ENCODE results near the gene CYP4F8.
"Not testable (repeated sequence)": the region's sequence is repeated elsewhere in the genome, so short reads cannot be mapped to it uniquely, and the experiment has no call there.

Gene CYP4F8, protein sequence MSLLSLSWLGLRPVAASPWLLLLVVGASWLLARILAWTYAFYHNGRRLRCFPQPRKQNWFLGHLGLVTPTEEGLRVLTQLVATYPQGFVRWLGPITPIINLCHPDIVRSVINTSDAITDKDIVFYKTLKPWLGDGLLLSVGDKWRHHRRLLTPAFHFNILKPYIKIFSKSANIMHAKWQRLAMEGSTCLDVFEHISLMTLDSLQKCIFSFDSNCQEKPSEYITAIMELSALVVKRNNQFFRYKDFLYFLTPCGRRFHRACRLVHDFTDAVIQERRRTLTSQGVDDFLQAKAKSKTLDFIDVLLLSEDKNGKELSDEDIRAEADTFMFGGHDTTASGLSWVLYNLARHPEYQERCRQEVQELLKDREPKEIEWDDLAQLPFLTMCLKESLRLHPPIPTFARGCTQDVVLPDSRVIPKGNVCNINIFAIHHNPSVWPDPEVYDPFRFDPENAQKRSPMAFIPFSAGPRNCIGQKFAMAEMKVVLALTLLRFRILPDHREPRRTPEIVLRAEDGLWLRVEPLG

DNA sequence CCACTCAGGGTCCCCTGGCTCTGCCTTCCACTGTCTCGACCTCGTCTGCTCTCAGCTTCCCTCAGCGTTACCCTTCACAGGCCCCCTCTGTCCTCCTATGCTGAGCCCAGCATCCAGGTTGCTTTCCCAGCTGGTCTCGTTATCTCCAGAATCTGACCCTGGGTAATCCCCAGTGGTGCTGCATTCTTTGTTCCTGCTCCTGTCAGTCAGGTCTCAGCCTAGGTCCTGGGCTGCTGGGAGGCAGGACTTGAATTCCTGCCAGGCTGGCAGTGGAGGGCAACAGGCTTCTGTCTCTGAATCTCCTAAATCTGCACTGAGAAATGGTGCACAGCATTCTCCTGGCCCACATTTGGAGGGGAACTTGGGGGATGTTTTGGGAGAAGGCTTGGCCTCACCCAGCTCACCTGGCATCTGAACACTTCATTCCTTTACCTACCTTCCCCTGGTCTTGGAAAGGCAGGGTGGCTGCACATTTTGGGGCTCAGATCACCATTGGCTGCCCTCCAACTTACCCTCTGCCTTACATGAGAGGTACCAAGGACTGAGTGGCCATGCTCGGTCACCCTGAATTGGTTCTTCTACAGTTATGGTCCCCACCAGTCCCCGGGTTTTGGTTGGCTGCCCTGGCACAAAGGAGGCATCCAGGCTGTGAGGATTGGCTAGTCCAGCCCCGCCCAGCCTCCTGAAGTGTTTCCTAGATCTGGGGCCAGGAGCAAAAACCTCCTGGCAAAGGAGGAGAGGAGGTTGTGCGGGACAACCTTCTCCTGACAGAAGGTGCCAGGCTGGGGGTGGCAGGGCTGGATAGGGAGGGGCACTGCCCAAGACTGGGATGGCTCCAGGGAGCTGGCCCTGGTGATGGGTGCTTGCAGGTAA lies at the start of gene CYP4F8:
Gene CYP4F8, plus strand, starts transcription at position 712 of the 873 bp plus-strand sequence. CDS start 399 bp downstream, outside the sequence.
- no peak for DNase-seq (ENCODE audit: low read depth)

DNA sequence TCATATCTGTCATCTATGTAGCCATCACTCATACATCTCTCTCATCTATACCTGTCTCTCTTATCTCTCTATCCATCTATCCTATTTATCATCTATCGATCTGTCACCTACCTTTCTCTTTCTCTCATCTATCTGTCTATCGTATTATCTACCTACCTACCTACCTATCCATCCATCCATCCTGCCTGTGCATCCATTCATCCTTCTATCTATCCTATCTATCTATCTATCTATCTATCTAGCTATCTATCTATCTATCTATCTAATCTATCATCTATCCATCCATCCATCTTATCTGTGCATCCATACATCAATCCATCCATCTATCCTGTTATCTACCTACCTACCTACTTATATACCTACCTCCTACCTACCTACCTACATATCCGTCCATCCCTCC lies 44.6 kb upstream of the CYP4F8 start:
- no peak for DNase-seq (ENCODE audit: low read depth)

DNA sequence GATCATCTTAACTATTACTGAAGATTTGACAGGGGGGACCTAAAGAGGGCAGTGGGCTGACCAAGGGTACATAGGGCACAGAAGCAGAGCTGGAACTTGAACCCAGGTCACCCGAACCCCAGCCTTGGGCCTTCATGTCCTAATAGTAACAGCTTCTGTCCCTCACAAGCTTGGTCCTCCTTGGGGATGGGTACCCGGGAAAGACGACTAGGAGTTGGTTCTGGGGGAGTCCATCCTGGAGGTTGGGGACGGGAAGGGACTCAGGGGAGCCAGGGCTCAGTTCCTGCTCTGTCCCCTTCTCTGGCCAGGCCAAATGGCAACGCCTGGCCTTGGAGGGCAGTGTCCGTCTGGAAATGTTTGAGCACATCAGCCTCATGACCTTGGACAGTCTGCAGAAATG lies 39.6 kb upstream of the CYP4F8 start:
- no peak for DNase-seq (ENCODE audit: low read depth)

DNA sequence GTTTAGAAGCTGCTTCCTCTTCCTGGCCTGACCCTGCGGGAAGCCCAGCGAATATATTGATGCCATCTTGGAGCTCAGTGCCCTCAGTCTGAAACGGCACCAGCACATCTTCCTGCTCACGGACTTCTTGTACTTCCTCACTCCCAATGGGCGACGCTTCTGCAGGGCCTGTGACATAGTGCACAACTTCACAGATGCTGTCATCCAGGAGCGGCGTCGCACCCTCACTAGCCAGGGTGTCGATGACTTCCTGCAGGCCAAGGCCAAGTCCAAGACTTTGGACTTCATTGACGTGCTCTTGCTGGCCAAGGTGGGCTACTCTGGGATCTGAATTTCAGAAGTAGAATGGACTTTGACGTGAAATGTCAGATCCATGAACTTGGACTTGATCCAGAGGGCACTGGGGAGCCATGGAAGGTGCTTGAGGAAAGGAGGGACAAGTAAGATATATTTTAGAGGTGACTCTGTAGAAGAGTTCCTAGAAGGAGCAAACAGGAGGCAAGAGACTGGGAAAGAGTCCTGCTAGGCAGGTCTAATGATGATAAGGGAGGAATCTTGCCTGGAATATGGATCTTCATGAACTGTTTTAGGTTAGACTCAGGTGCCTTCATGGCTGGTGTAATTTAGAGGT lies 38.4 kb upstream of the CYP4F8 start:
- DNase-seq (ENCODE audit: low read depth): no peak

DNA sequence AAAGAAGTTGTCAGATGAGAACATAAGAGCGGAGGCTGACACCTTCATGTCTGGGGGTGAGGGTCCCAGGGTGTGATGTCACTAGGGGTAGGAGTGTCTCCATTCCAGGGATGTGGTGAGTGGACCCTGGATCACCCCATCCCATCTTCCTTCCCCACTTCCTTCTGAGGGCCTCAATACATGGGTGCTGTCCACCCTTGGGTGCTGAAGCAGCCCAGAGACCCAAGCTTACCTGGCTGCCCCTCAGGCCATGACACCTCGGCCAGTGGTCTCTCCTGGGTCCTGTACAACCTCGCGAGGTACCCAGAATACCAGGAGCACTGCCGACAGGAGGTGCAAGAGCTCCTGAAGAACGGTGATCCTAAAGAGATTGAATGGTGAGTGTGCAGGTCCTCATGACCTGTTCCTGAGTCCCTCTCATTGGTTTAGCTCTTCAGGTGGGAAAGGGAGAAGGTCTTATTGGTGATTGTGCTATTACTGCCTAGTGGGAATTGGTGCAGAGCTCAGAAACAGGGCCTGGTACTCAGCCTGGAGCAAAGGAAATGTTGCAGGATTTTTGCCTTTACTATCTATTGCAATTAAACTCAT lies 37.7 kb upstream of the CYP4F8 start:
- DNase-seq (ENCODE audit: low read depth): no peak

DNA sequence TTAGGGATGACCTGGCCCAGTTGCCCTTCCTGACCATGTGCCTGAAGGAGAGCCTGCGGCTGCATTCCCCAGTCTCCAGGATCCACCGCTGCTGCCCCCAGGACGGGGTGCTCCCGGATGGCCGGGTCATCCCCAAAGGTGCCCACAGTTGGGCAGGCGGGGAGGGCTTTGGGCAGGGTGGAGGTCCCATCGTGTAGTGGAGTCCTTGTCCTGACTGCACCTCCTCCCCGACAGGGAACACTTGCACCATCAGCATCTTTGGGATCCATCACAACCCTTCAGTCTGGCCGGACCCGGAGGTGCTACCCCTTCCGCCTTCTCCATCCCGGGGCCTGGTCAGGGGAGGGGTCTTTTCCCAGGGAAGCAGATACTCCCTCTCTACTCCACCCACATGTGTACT lies 31.7 kb upstream of the CYP4F8 start:
- no peak for DNase-seq (ENCODE audit: low read depth)

DNA sequence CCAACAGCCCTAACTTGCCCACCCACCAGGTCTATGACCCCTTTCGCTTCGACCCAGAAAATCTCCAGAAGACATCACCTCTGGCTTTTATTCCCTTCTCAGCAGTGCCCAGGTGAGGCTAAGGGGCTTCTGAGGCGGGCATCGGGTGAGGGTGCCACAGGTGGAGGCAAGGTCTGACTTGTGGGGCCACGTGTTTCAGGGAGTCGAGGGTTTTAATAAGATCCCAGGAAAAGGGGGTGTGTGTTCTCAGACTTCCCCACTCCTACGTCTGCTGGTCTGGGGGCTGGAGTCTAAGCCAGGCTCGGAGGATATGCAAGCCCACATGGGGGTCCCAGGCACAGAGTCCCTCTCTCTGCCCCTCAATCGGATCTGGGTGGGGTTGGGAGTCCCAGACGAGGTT lies 30.9 kb upstream of the CYP4F8 start:
- DNase-seq (ENCODE audit: low read depth): no peak

DNA sequence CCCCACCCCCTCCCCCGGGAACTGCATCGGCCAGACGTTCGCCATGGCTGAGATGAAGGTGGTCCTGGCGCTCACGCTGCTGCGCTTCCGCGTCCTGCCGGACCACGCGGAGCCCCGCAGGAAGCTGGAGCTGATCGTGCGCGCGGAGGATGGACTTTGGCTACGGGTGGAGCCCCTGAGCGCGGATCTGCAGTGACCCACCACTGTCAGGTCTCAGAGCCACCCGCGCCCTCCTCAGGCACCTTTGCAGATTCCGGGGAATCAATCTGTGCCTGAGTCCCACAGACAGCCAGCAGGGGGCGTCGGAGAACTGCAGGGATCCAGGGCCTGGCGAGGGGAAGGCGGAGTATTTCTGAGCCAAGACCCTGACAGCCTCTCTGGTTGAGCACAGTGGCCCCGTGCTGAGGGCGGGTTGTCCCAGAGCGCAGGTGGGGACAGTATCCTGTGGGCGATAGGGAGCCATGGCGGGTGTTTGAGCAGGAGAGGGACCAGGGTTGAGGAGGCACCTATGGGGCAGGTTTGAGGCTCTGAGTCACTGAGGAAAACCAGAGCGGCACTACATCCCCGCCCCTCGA lies 30.4 kb upstream of the CYP4F8 start:
- DNase-seq (ENCODE audit: low read depth): peak; percentile 56

DNA sequence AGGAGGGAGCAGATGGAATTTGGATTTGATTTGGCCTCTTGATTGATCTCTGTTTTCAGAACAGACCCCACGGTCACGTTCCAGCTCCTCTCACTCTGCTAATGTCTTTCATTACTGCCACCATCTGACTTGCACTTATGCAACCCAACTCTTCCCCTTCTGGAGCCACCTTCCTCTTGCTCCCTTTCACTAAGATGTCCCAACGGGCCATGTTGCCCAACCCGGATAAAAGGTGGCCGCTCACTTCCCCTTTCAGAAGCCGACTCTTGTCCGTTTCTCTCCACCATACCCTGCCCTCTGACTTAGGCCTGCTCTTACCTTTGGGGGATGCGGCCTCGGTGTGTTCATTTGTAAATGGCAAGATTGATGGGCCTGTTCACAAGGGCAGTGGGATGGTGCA lies 27.4 kb upstream of the CYP4F8 start:
- DNase-seq (ENCODE audit: low read depth): no peak

DNA sequence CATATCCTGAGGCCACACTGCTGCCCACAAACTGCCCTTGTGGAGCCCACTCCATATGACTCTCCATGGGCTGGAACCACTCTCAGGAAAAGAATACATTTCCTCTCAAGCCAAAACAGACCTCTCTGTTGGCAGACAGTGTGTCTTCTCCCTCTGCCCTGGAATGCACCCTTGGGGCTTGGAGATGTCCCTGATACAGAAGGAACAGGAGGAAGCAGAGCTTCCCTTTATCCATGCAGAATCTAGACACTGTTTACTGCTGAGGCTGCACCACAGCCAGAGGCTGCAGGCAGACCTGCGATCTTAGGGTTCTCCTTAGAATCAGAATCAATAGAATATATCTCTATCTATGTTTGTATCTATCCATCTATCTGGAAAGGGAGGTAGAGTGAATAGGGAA lies 26.8 kb upstream of the CYP4F8 start:
- DNase-seq (ENCODE audit: low read depth): no peak

DNA sequence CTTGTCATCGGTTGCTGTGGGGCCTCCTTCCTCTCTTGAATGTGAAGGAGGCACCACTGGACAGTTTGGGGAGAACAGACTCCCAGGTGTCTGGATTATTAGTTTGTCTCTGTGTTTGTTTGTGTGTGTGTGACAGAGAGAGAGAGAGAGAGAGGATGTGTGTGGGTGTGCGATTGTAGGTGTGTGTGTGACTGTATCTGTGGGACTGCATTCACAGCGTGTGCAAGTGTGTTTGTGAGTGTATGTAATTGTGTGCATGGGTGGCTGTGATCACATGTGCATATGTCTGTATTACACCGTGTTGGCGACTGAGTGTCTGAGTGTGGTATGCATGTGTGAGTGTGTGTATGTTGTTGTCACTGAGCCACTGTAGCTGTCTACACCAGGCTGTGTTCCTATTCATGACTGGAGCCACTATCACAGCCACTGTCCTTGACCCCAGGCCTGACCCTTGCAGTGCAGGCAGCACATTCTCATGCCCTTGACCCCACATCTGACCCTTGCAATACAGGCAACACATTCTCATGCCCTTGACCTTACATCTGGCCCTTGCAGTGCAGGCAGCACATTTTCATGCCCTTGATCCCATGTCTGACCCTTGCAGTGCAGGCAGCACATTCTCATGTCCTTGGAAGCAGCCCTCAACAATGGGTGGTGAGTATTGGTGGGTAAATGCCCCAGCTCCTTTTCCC lies 25.1 kb upstream of the CYP4F8 start:
- DNase-seq (ENCODE audit: low read depth): no peak

DNA sequence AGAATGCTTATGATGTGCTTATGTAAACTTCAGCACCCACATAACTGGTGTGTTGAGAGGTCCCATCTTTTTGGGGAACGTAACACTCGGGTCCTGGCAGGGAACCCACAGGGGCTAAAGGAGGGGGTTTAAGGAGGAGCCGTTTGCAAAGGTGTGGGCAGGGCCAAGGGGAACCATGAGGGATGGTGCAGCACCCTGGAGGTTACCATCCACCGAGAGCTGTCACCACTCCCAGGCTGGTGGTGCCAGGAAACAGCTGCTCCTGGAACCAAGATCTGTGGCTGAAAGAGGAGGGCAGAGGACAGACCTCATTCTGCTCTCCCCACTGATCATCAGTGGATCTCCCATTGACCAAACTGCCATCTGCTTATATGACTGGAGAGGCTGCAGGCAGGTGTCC lies 23.2 kb upstream of the CYP4F8 start:
- no peak for DNase-seq (ENCODE audit: low read depth)

DNA sequence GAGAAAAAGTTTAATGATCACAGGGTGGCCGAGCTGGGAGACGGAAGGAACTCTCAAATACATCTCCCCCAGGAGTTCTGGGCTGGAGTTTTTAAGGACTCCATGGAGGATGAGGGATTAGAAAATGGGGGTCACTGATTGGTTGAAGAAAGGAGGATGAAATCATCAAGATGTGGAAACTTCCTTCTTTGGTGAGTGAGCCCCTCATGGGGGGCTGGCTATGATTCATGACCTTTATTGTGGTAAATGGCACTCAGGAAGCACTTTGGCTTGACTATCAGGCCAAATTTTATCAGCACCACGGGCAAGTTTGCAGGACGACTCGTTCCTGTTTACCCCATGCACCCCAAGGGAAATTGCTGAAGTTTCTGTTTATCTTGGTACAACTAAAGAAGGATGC lies 22.5 kb upstream of the CYP4F8 start:
- not testable (repeated sequence) for DNase-seq (ENCODE audit: low read depth)

DNA sequence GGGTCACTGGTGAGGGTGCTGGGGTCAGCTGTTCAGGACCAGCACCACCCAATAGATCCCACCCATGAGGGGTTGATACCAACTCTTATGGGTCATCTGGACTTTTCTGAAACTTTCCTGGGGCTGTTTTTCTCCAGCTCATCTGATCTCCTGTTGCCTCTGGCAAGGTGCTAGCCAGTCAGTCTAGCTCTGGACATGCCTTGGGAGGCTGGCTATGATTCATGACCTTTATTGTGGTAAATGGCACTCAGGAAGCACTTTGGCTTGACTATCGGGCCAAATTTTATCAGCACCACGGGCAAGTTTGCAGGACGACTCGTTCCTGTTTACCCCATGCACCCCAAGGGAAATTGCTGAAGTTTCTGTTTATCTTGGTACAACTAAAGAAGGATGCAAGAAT lies 21.3 kb upstream of the CYP4F8 start:
- DNase-seq (ENCODE audit: low read depth): not testable (repeated sequence)

DNA sequence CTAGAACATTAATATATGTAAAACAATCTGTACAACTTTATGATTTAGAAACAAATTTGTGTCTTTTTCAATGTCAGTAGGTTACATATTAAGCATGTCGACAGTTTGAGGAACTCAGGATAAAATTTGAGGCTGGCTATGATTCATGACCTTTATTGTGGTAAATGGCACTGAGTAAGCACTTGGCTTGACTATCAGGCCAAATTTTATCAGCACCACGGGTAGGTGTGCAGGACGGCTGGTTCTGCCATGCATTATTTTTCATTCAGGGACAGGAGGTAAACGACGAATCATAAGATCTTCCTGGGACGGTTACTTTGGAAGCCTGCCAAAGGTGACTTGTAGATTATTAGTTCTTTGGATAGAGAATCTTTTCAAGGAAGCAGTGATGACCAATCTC lies 19.9 kb upstream of the CYP4F8 start:
- no peak for DNase-seq (ENCODE audit: low read depth)

DNA sequence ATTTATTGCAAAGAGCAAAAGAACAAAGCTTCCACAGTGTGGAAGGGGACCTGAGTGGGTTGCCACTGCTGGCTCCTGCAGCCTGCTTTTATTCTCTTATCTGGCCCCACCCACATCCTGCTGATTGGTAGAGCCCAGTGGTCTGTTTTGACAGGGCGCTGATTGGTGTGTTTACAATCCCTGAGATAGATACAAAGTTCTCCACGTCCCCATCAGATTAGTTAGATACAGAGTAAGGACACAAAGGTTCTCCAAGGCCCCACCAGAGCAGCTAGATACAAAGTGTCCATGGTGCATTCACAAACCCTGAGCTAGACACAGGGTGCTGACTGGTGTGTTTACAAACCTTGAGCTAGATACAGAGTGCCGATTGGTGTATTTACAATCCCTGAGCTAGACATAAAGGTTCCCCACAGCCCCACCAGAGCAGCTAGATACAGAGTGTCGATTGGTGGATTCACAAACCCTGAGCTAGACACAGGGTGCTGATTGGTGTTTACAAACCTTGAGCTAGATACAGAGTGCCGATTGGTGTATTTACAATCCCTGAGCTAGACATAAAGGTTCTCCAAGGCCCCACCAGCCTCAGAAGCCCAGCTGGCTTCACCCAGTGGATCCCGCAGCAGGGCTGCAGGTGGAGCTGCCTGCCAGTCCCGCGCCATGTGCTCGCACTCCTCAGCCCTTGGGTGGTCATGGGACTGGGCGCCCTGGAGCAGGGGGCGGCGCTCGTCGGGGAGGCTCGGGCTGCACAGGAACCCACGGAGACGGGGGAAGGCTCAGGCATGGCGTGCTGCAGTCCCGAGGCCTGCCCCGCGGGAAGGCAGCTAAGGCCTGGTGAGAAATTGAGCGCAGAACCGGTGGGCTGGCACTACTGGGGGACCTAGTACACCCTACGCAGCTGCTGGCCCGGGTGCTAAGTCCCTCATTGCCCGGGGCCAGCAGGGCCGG lies 6.8 kb upstream of the CYP4F8 start:
- DNase-seq (ENCODE audit: low read depth): not testable (repeated sequence)

DNA sequence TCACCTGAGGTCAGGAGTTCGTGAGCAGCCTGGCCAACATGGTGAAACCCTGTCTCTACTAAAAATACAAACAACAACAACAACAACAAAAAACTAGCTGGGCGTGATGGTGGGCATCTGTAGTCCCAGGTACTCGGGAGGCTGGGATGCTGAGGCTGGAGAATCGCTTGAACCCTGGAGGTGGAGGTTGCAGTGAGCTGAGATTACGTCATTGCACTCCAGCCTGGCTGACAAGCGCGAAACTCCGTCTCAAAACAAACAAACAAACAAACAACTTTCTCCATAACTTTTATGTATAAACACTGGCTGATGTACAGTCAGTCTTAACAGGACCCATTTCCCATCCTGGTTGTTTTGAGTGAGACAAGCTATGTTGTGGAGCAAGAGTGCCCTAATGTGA lies 5.8 kb upstream of the CYP4F8 start:
- DNase-seq (ENCODE audit: low read depth): no peak

DNA sequence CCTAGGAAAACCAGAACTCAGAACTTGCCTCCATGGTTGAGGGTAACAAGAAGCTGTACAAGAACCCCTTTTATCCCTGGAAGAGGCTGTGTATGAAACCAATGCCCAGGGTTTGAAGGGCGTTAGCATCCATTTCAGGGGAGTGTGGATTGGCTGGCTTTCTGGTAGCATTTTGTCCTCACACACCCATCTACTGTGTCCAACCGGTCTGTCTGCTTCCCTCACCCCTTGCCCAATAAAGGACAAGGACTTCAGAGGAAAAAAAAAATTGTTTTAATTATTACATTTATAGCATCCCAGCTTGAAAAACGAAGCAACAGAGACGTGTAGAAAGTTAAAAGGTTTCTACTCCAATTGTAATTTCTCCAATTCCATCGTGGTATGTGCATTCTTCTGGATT lies 2.7 kb upstream of the CYP4F8 start:
- no peak for DNase-seq (ENCODE audit: low read depth)

DNA sequence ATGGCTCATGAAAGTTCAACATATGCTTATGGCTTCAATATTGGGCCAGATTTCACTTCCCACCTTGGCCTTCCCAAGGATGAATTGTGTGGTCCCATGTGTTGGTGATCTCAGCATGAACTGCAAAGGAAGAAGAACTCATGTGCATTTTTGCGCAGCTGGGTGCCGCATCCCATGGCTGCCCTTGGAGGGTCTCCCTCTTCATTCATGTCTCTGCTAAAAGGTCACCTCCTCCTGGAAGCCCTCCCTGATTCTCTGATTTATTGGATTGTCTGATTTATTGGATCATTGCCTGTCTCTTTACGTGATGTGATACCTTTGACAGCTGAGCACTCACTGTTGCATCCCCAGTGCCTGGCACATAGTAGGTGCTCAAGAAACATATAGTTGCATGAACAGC lies 1.7 kb upstream of the CYP4F8 start:
- DNase-seq (ENCODE audit: low read depth): no peak

DNA sequence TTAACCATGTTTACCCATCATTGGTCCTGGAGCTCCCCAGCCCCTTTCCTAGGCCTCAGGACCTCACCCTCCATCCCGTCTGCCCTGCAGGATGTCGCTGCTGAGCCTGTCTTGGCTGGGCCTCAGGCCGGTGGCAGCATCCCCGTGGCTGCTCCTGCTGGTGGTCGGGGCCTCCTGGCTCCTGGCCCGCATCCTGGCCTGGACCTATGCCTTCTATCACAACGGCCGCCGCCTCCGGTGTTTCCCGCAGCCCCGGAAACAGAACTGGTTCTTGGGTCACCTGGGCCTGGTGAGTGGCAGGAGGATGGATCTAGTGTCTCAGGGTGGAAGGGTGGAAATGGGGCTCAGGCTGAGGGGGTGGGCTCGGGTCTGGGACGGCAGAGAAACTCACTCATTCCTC lies 508 bp downstream of the CYP4F8 start:
- no peak for DNase-seq (ENCODE audit: low read depth)

All from EH (cell line).